GM10248 (cell line): ENCODE measurements around the gene MEG3.

ENCODE experiments used
- CTCF ChIA-PET: fragments of 300-600 bp; sonication (Branson Sonifier 250); formaldehyde crosslinking; extraction: SDS; loops from one replicate; lab custom pipeline; 2021; ENCODE audit warnings: antibody characterized with exemption; lab: Yijun Ruan, JAX
- POLR2A ChIA-PET: fragments of 350-650 bp; sonication (Branson Sonifier 250); formaldehyde crosslinking; extraction: SDS; loops from one replicate; lab custom pipeline; 2020; ENCODE audit warnings: antibody characterized with exemption; lab: Yijun Ruan, JAX
- DNase-seq: peaks from one replicate; pipeline ENCODE4 v3.0.0; 2012; ENCODE audit errors: extremely low spot score
- CTCF ChIP-seq: IDR thresholded peaks from 2 replicates; pipeline ENCODE4 v1.5.1; 2012; ENCODE audit warnings: mild to moderate bottlenecking, low read depth; ENCODE audit errors: extremely low read depth, missing control alignments, control extremely low read depth

Gene MEG3

GRCh38 chr14:100857923-100858837, 32.3 kb downstream of the MEG3 start:
- no peak for DNase-seq
- no peak for TF ChIP-seq CTCF
- ChIA-PET CTCF (no interaction called here), POLR2A (no interaction called here)

DNA sequence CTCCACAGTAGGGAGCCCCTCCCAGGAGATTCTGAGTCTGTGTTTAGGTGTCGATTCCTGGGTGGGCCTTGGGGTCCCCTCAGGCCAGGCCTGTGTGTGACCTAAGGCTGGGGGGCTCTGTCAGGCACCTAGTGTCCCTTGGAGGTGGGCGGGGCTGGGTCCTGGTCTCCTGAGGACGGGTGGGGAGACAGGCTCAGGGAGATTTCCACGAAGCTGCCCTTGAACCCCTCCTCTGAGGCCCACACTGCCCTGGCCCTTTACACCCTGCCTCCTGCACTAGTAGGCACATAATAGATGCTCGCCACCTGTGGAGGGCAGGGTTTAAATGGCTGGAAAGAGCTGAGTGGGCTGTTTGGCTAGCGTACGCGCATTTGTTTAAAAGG, 32.9 kb downstream of the MEG3 start:
- CTCF ChIA-PET: no interaction called here
- POLR2A ChIA-PET: no interaction called here
- TF ChIP-seq CTCF: no peak
- DNase-seq: no peak

GRCh38 chr14:100859781-100860180, 33.9 kb downstream of the MEG3 start:
- CTCF ChIA-PET: no interaction called here
- no peak for DNase-seq
- POLR2A ChIA-PET: no interaction called here
- no peak for TF ChIP-seq CTCF

- no peak for DNase-seq
- CTCF ChIA-PET: no interaction called here
These were observed 34.8 kb downstream of the MEG3 start for GRCh38 chr14:100860556-100861187.

DNA sequence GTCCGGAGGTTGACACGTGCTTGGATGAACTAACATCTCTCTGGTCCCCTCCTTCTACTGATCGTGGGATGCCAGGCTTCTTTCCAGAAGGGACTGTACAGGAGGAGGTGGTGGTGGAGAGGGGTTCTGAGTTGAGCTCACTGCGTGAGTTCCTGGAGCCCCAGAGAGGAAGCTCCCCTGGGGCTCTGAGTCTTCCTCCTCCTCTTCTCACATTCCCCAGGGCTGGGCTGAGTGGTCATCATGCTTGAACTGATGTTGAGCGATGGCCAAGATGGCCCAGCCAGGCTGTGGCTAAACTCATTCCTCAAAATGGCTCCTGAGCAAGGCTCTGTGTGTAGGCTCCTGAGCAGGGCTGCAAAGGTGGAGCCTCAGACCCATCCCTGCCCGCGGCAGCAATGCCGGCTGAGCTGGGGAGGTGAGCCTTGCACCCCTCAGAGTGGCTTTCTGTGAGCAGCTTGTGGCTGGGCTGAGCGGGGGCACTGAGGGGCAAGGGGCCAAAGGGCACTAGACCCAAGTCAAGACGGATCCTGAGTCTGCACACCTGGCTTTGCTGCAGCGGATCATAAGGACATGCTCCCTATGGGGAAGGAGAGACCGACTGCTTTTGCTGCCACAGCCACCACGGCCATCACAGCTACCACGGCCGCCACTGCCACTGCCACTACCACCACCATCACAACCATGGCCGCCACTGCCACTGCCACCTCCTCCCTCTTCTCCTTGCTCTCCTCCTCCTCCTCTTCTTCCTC, 35.4 kb downstream of the MEG3 start:
- TF ChIP-seq CTCF: no peak
- no peak for DNase-seq
- ChIA-PET CTCF (no interaction called here), POLR2A (no interaction called here)

More at GRCh38 chr14:100860556-100861187, 34.8 kb downstream of the MEG3 start:
- TF ChIP-seq CTCF: no peak
- POLR2A ChIA-PET: no interaction called here

DNA sequence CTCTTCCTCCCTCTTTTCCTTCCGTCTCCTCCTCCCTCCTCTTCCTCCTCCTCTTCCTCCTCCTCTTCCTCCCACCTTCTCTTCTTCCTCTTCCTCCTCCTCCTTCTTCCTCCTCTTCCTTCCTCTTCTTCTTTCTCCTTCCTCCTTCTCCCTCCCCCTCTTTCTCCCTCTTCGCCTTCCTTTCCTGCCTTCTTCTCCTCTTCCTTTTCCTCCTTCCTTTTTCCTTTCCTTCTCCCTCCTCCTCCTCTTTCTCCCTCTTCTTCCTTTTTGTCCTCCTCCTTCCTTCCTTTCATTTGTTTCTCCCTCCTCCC, 36.0 kb downstream of the MEG3 start:
- POLR2A ChIA-PET: no interaction called here
- no peak for DNase-seq
- CTCF ChIA-PET: no interaction called here
- no peak for TF ChIP-seq CTCF
